Mesenchymal stem cell (in vitro differentiated cells and primary cell): Measurements from ENCODE around the gene GLOD4.

ENCODE experiments used
- DNase-seq: peaks from one replicate; pipeline ENCODE4 v3.0.0-alpha.2; 2013
- H2AFZ ChIP-seq: one replicate; pipeline ENCODE4 v1.6.1; 2013; ENCODE audit warnings: low read depth, mild to moderate bottlenecking, control low read depth, inconsistent platforms, low read length, moderate library complexity
- H2AK5ac ChIP-seq: 2 replicates; pipeline ENCODE4 v1.6.1; 2013; ENCODE audit warnings: low read length, moderate library complexity, mild to moderate bottlenecking, inconsistent platforms; ENCODE audit not compliant: severe bottlenecking
- H2BK120ac ChIP-seq: one replicate; pipeline ENCODE4 v1.6.1; 2013; ENCODE audit warnings: low read depth, mild to moderate bottlenecking, inconsistent platforms, low read length, moderate library complexity
- H2BK12ac ChIP-seq, 2 experiments: one replicate each; pipeline ENCODE4 v1.6.1; 2013; ENCODE audit warnings: inconsistent platforms in 2 of 2, low read length in 2 of 2, mild to moderate bottlenecking in 2 of 2, moderate library complexity in 2 of 2, control low read depth in 1 of 2
- H2BK15ac ChIP-seq: one replicate; pipeline ENCODE4 v1.6.1; 2013; ENCODE audit warnings: mild to moderate bottlenecking, low read depth, inconsistent platforms; ENCODE audit not compliant: poor library complexity, severe bottlenecking
- H2BK5ac ChIP-seq: 2 replicates; pipeline ENCODE4 v1.6.1; 2013; ENCODE audit warnings: low read depth, mild to moderate bottlenecking, low read length, control low read depth, inconsistent platforms; ENCODE audit not compliant: poor library complexity, severe bottlenecking
- H3K14ac ChIP-seq, 2 experiments: one replicate each; pipeline ENCODE4 v1.6.1; 2013; ENCODE audit warnings: inconsistent platforms in 2 of 2, low read length in 2 of 2, control low read depth in 1 of 2, mild to moderate bottlenecking in 1 of 2, moderate library complexity in 1 of 2
- H3K18ac ChIP-seq, 2 experiments: one replicate each; pipeline ENCODE4 v1.6.1; 2013; ENCODE audit warnings: inconsistent platforms in 2 of 2, low read length in 2 of 2, control low read depth in 1 of 2, low read depth in 1 of 2, mild to moderate bottlenecking in 1 of 2
- H3K23ac ChIP-seq, 2 experiments: one replicate each; pipeline ENCODE4 v1.6.1; 2013; ENCODE audit warnings: inconsistent platforms in 2 of 2, low read length in 2 of 2, mild to moderate bottlenecking in 2 of 2, moderate library complexity in 2 of 2, control low read depth in 1 of 2
- H3K27ac ChIP-seq: 2 replicates; pipeline ENCODE4 v1.5.1; 2013; ENCODE audit warnings: mild to moderate bottlenecking, moderate library complexity, low read length, control low read depth, inconsistent platforms; ENCODE audit not compliant: poor library complexity, severe bottlenecking
- H3K27me3 ChIP-seq, 2 experiments: 2 replicates each; pipeline versions ENCODE4 v1.6.1 to v1.7.0; 2013; ENCODE audit warnings: low read length in 2 of 2, mild to moderate bottlenecking in 2 of 2, moderate library complexity in 2 of 2, control low read depth in 1 of 2, inconsistent platforms in 1 of 2; ENCODE audit not compliant: control insufficient read depth in 1 of 2, insufficient read depth in 1 of 2
- H3K36me3 ChIP-seq, 2 experiments: 2 replicates each; pipeline versions ENCODE4 v1.6.1 to v1.7.0; 2013; ENCODE audit warnings: low read length in 2 of 2, control low read depth in 1 of 2, inconsistent platforms in 1 of 2, low read depth in 1 of 2, mild to moderate bottlenecking in 1 of 2; ENCODE audit not compliant: insufficient read depth in 2 of 2, control insufficient read depth in 1 of 2
- H3K4ac ChIP-seq, 2 experiments: one replicate each; pipeline ENCODE4 v1.6.1; 2013; ENCODE audit warnings: inconsistent platforms in 2 of 2, low read length in 2 of 2, mild to moderate bottlenecking in 2 of 2, moderate library complexity in 2 of 2, control low read depth in 1 of 2, low read depth in 1 of 2
- H3K4me1 ChIP-seq: 2 replicates; pipeline ENCODE4 v1.6.1; 2013; ENCODE audit warnings: low read depth, low read length, control low read depth; ENCODE audit not compliant: control insufficient read depth, insufficient read depth
- H3K4me2 ChIP-seq: 2 replicates; pipeline ENCODE4 v1.6.1; 2013; ENCODE audit warnings: low read length, mild to moderate bottlenecking, inconsistent platforms; ENCODE audit not compliant: poor library complexity, severe bottlenecking
- H3K4me3 ChIP-seq, 2 experiments: 2 replicates each; pipeline versions ENCODE4 v1.5.1 to v1.7.0; 2013; ENCODE audit warnings: low read length in 2 of 2, mild to moderate bottlenecking in 2 of 2, control low read depth in 1 of 2, low read depth in 1 of 2; ENCODE audit not compliant: insufficient read depth in 1 of 2
- H3K79me1 ChIP-seq: replicated peaks from 2 replicates; pipeline ENCODE4 v1.6.1; 2013; ENCODE audit warnings: mild to moderate bottlenecking, control low read depth, low read length, inconsistent platforms; ENCODE audit not compliant: poor library complexity, severe bottlenecking
- H3K9ac ChIP-seq: 2 replicates; pipeline ENCODE4 v1.7.0; 2013; ENCODE audit warnings: mild to moderate bottlenecking, low read length, moderate library complexity
- H3K9me3 ChIP-seq: 2 replicates; pipeline ENCODE4 v1.7.0; 2013; ENCODE audit warnings: mild to moderate bottlenecking, low read length; ENCODE audit not compliant: control insufficient read depth
- H4K8ac ChIP-seq: one replicate; pipeline ENCODE4 v1.6.1; 2013; ENCODE audit warnings: inconsistent platforms, mild to moderate bottlenecking, low read length, moderate library complexity
- H4K91ac ChIP-seq: one replicate; pipeline ENCODE4 v1.6.1; 2013; ENCODE audit warnings: mild to moderate bottlenecking, low read length, inconsistent platforms
- WGBS: methylation state at CpG from one replicate; pipeline ENCODE4 v1.1.7; 2013; ENCODE audit warnings: mixed read lengths; 5-methylcytosine and 5-hydroxymethylcytosine counted together

GLOD4 gene

DNA sequence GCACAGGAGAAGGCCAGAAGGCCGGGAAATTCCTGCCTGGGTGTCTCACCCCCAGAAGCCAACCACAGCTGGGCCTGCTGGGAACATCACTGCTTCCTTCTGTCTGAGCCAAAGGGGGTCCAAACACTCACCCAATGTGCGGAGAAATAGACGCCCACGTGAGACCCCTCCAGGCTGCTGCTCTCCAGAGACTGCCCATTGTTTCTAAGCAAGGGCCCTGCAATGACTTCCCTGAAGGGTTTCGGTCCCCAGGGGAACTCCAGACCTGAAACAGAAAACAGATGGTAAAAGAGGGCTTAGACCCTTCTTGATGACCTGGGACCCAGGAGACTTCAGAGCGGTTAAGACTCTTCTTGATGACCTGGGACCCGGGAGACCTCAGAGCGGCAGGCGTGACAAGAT is 41.4 kb upstream of the GLOD4 start:
- Histone ChIP-seq H2BK5ac (no peak overlapping the region), H3K14ac (no peak overlapping the region), H3K9me3 (no peaks in the 10 kb centered on the region), H3K4me1 (peaks cover 2% of the 10 kb centered on the region), H4K8ac (no peak overlapping the region), H3K23ac (no peak overlapping the region), H3K4ac (no peak overlapping the region), H3K4me2 (no peak overlapping the region), H2BK12ac (no peak overlapping the region), H2BK15ac (no peak overlapping the region), H3K79me1 (peaks cover 37% of the 10 kb centered on the region), H3K9ac (no peak overlapping the region), H2AK5ac (no peak overlapping the region), H3K4me3 (no peak overlapping the region), H3K36me3 (peaks cover 7 to 75% of the 10 kb centered on the region in 2 experiments), H3K27ac (no peak overlapping the region), H3K18ac (no peak overlapping the region), H3K27me3 (peaks cover 0 to 4% of the 10 kb centered on the region in 2 experiments), H2AFZ (no peak overlapping the region), H4K91ac (no peak overlapping the region), H2BK120ac (no peak overlapping the region)
- 97% methylated on average over 9 of the region's 9 CpGs for WGBS
- DNase-seq: no peak

DNA sequence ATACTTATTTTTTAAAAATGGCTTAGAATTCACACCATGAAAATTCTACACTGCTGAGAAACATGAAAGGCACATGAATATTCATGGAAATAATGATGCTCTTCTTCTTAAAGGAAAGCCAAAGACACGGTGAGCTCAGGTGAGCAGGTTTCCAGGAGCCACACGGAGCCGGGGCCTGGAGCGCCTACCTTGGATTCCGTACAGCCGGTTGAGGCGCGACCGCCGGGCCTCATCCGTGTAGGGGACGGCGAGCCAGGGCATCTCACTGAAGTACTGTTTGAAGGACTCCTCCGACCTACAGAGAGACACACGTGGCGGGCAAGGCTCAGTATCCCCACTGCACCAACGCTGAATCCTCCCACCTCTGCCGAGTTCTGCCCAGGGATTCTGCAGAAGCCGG is 37.2 kb upstream of the GLOD4 start:
- Histone ChIP-seq H3K14ac (no peak overlapping the region), H3K9ac (no peak overlapping the region), H2BK15ac (no peak overlapping the region), H3K27ac (no peak overlapping the region), H3K9me3 (no peaks in the 10 kb centered on the region), H2AFZ (no peak overlapping the region), H4K91ac (no peak overlapping the region), H2AK5ac (no peak overlapping the region), H3K18ac (no peak overlapping the region), H3K36me3 (peaks cover 12 to 83% of the 10 kb centered on the region in 2 experiments), H3K79me1 (peaks cover 24% of the 10 kb centered on the region), H3K4ac (no peak overlapping the region), H2BK5ac (no peak overlapping the region), H3K4me3 (no peak overlapping the region), H4K8ac (no peak overlapping the region), H3K27me3 (no peaks in the 10 kb centered on the region), H2BK12ac (no peak overlapping the region), H2BK120ac (no peak overlapping the region), H3K4me2 (no peak overlapping the region), H3K23ac (no peak overlapping the region), H3K4me1 (peaks cover 2% of the 10 kb centered on the region)
- DNase-seq: no peak
- 97% methylated on average over 19 of the region's 19 CpGs for WGBS

DNA sequence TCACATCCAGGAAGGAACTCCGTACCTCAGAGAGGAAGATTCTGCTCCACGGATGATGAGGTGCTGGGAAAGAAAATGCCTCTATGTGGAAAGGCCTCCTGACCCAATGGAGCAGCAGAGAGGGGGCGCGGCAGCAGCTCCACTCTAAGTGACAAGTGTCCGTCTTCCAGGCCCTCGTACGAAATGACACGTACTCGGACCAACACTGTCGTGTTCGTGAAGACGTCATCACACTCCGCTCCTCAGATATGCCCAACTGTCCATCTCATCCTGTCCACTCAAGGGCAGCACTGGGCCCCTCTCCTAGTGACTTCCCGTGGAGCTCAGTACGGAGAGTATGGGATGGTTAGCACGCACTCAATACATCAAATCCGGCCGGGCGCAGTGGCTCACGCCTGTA is 32.3 kb upstream of the GLOD4 start:
- Histone ChIP-seq H2BK15ac (no peak overlapping the region), H3K23ac (no peak overlapping the region), H2BK120ac (peak overlapping the region; percentile 39), H3K14ac (no peak overlapping the region), H2BK5ac (no peak overlapping the region), H4K8ac (no peak overlapping the region), H3K27ac (no peak overlapping the region), H2BK12ac (no peak overlapping the region), H3K9me3 (no peaks in the 10 kb centered on the region), H3K18ac (no peak overlapping the region), H3K79me1 (peaks cover 24% of the 10 kb centered on the region), H3K36me3 (peaks cover 12 to 65% of the 10 kb centered on the region in 2 experiments), H3K4me3 (no peak overlapping the region), H3K4me2 (no peak overlapping the region), H3K9ac (no peak overlapping the region), H3K4me1 (peaks cover 13% of the 10 kb centered on the region), H2AK5ac (no peak overlapping the region), H4K91ac (no peak overlapping the region), H3K27me3 (no peaks in the 10 kb centered on the region), H3K4ac (no peak overlapping the region), H2AFZ (no peak overlapping the region)
- DNase-seq: no peak
- 97% methylated on average over 20 of the region's 20 CpGs for WGBS

DNA sequence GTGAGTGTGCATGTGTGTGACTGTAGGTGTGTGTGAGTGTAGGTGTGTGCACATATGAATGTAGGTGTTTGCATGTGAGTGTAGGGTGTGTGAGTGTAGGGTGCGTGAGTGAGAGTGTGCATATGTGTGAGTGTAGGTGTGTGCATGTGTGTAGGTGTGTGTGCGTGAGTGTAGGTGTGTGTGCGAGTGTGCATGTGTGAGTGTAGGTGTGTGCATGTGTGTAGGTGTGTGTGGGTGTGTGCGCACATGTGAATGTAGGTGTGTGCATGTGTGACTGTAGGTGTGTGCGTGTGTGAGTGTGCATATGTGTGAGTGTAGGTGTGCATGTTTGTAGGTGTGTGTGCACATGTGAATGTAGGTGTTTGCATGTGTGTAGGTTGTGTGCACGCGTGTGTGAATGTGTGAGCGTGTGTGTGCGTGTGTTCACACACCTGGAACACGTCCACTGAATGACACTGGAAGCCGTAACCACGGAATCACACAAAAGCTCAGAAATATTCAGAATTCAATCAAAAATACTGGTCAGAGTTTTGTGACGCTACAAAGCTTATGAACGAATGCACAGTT is 30.6 kb upstream of the GLOD4 start:
- Histone ChIP-seq H2BK120ac (no peak overlapping the region), H3K4ac (no peak overlapping the region), H3K4me1 (peaks cover 13% of the 10 kb centered on the region), H3K79me1 (peaks cover 33% of the 10 kb centered on the region), H3K18ac (no peak overlapping the region), H3K27ac (no peak overlapping the region), H2BK15ac (no peak overlapping the region), H2AK5ac (no peak overlapping the region), H2BK12ac (peak overlapping the region in 1 of 2 experiments; percentile 31), H3K27me3 (no peaks in the 10 kb centered on the region), H4K91ac (peak overlapping the region; percentile 0), H3K36me3 (peaks cover 12 to 60% of the 10 kb centered on the region in 2 experiments), H3K23ac (no peak overlapping the region), H2AFZ (no peak overlapping the region), H4K8ac (no peak overlapping the region), H3K4me3 (no peak overlapping the region), H3K9me3 (no peaks in the 10 kb centered on the region), H3K4me2 (no peak overlapping the region), H3K9ac (no peak overlapping the region), H2BK5ac (no peak overlapping the region), H3K14ac (peak overlapping the region in 1 of 2 experiments; percentile 32)
- DNase-seq: no peak
- 98% methylated on average over 14 of the region's 14 CpGs for WGBS
